ENCODE data around the gene ABCA6.
A peak's percentile ranks its signal among the peaks of the same experiment; 100 is the strongest.
"Not testable (repeated sequence)": the region's sequence is repeated elsewhere in the genome, so short reads cannot be mapped to it uniquely, and the experiment has no call there.

ABCA6 gene

GRCh38 chr17:69070378-69071232, 71.1 kb downstream of the ABCA6 start:
- DNase-seq, result not testable (repeated sequence)

GRCh38 chr17:69069226-69069750, 72.4 kb downstream of the ABCA6 start:
- DNase-seq, result no peak

DNA sequence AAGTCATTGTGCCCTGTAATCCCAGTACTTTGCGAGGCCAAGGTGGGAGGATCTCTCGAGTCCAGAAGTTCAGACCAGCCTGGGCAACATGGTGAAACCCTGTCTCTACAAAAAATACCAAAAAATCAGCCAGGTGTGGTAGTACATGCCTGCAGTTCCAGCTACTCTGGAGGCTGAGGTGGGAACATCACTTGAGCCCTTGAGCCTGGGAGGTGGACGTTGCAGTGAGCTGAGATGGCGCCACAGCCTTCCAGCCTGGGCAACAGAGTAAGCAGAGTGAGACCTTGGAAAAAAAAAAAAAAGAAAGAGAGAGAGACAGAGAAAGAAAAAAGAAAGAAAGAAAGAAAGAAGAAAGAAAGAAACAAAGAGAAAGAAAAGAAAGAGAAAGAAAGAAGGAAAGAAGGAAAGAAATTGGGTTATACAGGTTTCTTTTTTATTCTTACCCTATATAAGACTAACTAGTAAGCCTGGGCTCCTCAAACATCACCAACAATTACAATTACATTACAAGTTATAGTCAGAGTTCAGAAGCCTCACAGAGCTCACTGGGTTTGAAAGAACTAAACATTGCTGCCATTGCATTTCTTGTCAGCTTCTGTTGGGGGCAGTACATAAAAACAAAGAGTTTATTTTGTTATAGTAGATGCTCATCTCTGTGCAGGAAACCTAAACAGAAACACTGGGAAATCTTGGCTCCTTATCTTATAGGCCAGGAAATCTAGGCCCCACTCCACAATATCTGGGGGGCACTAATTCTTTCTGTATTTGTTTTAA, 74.2 kb downstream of the ABCA6 start:
- DNase-seq, result no peak

GRCh38 chr17:69066482-69066881, 75.2 kb downstream of the ABCA6 start:
- no peak for DNase-seq

GRCh38 chr17:69065113-69065512, 76.6 kb downstream of the ABCA6 start:
- DNase-seq, result no peak

DNA sequence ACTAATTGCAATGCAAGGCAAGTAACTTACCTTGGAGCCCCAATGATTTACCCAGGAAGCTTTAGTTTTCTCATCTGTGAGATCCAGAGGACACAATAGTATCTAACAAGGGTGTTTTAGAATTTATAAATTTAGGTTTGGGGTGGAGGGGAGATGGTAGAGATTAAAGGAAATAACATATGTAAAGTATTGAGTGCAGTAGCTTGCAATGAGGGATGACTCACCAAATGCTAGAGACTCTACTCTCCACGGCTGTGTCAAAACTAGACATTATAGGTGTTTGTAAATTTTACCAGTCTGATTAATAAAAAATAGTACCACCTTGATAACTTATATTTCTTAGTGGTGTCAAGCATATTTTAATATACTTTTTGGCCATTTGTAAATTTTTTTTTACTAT, 77.2 kb downstream of the ABCA6 start:
- DNase-seq, result no peak

- DNase-seq, result no peak
Observed at GRCh38 chr17:69064001-69064400, 77.7 kb downstream of the ABCA6 start.

GRCh38 chr17:69062860-69063581, 78.7 kb downstream of the ABCA6 start:
- DNase-seq, result no peak

DNA sequence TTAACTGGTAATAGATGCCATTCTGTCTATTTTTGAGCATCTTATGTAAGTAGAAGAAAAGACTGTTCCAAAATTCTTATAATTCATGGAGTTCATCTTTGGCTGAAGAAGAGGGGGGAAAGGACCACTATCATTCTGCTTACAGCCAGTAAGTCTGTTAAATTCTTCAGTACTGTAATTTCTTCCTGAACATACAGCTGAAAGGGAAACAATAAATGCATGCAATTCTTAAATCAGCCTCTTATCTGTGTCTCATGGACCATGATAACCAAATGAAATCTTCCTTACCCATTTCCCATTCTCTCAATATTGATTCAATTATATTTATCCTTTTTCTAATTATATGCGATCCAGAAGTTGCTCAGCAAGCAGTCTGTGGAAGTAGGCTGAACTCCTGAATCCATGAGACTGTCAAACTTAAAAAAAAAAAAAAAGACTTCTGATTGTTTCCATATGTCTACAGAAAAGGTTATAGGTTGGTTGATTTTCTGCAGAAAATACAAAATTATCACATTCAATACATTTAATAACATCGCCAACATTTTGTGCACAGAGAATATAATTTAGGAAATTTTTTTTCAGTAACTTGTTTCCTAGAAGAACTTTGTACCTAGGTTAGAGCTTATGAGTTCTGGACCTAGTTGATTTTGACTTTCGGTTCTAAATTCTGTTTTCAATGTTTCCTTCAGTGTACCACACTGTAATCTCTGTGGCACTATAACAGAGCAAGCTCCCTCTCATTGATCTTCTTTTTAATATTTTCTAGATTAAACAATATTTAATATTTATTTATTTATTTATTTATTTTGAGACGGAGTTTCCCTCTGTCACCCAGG, 79.8 kb downstream of the ABCA6 start:
- DNase-seq, result no peak

- DNase-seq, result peak; percentile 61
Observed at GRCh38 chr17:69060822-69061221, 80.9 kb downstream of the ABCA6 start, which contains the start of gene ABCA9. TSS of gene ABCA9 (minus strand) at chr17:69060927. CDS start at chr17:69051126, 9,801 bp downstream.

DNA sequence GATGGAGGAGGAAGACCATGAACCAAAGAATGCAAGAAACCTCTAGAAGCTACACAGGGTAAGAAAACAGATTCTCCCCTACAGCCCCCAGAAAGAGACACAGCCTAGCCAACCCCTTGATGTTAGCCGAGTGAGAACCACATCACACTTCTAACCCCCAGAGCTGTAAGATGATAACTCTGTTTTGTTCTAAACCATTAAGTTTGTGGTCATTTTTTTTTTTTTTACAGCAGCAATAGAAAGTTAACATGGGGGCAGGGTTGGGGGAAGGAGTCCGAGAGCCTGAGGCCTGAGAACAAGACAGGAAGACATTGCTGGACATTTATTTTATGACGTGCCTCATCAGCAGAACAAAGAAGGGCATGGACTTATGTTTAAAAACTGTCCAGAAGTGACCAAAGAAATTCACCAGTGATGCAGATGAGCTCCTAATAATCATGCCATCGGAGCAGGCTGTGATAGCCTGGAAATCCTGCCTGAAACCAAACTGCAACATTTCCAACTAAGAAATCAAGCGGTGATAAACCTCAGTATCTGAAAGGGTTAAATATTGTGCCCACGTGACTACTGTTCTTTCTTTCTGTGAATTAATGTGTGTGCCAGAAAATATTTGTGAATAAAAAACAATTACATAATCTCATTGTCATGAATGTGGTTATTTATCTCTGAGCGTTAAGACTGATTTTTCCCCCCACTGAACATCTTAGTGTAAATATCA, 82.1 kb downstream of the ABCA6 start:
- DNase-seq, result no peak

DNA sequence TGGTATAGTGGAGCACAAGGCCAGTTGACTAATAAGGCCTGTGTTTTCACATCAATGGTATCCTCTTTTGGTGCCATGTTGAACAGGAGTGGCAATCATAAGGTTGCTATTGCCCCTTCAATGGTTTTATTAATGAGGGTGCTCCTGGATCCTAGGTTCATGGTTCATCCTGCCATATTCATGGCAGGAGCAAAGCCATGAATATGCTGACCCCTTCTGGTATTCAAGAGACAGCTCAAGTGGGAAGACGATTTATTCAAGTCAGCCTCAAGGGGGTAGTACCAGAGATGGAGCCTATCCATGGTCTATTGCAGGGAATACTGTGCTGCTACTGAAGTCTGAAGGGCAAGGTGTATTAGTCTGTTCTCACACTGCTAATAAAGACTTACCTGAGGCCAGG, 83.5 kb downstream of the ABCA6 start:
- no peak for DNase-seq

DNA sequence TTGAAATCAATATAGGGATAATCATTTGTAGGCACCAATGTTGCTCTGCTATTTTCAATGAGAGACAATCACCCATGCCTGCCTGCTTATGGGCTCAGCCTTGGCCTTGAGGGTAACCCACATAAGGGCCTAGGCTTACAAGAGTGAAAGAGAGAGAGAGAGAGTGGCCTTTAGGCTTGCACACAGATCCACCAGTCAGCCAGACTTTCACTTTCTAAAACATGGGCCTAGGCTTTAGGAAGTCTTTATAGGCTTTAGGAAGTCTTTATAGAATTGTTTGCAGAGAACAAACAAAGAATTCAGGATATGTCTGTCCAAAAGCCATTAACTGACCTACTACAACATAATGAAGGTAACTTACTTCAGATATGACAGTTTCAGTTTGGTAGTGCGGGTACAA, 84.4 kb downstream of the ABCA6 start:
- no peak for DNase-seq

DNA sequence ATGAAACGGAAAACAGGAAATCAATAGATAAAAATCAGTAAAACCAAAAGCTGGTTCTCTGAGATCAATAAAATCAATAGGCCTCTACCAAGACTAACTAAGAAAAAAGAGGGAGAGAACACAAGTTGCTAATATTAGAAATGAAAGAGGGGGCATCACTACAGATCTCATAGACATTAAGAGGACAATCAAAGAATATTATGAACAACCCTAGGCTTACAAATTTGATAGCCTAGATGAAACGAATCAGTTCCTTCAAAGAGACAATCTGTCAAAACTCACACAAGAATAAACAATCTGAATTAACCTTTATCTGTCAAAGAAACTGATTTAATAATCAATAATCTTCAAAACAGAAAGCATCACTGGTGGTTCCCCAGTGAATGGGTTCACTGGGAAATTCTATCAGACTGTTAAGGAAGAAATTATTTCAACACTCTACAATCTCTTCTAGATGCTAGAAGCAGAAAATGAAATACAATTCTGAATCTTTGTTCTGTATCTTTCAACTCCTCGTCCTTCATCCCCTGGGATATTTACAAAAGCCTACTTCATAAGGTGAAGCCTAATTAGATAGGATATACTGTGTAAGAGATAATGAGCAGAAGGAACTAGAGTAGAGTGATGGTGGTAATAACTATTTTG, 85.4 kb downstream of the ABCA6 start:
- no peak for DNase-seq

DNA sequence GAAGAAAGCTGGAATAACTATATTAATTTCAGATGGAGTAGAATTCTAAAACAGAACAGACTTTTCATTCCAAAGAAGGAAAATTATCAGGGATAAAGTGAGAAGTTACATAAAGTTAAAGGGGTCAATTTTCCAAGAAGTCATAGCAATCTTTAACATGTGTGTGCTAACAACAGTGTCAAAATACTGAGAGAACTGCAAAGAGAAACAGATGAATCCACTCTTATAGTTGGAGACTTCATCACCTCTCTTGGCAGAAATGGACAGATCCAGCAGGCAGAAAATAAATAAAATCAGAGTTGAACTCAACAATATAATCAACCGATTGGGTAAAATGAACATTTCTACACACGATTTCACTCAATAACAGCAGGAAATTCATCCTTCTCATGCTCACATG, 86.4 kb downstream of the ABCA6 start:
- DNase-seq, result no peak

- DNase-seq, result no peak
Observed at GRCh38 chr17:69050999-69051775, 90.5 kb downstream of the ABCA6 start.

- DNase-seq, result no peak
Observed at GRCh38 chr17:69048634-69049033, 93.1 kb downstream of the ABCA6 start.

- DNase-seq, result peak; percentile 41
Observed at GRCh38 chr17:69047368-69048263, 94.1 kb downstream of the ABCA6 start.
